HEK293 (cell line): ENCODE data around the gene METTL16.

Experiments used
- BCL6B ChIP-seq: fragments of 450-650 bp; formaldehyde crosslinking; IDR thresholded peaks from 2 replicates; pipeline ENCODE4 v1.5.1; 2017; ENCODE audit warnings: missing biosample characterization, missing genetic modification characterization
- EGR2 ChIP-seq: fragments of 450-650 bp; formaldehyde crosslinking; IDR thresholded peaks from 2 replicates; pipeline ENCODE4 v1.5.1; 2016; ENCODE audit warnings: low read depth, missing biosample characterization, missing genetic modification characterization
- REST ChIP-seq: fragments of 450-650 bp; formaldehyde crosslinking; IDR thresholded peaks from 2 replicates; pipeline ENCODE4 v1.5.1; 2016; ENCODE audit warnings: missing biosample characterization, missing genetic modification characterization
- SALL2 ChIP-seq: fragments of 450-650 bp; formaldehyde crosslinking; IDR thresholded peaks from 2 replicates; pipeline ENCODE4 v1.5.0; 2017; ENCODE audit warnings: missing biosample characterization, mild to moderate bottlenecking, missing genetic modification characterization, borderline replicate concordance
- SP3 ChIP-seq: fragments of 450-650 bp; formaldehyde crosslinking; IDR thresholded peaks from 2 replicates; pipeline ENCODE4 v1.5.1; 2016; ENCODE audit warnings: missing biosample characterization, missing genetic modification characterization
- TCF7L2 ChIP-seq: IDR thresholded peaks from 2 replicates; pipeline ENCODE4 v1.6.1; 2011; ENCODE audit warnings: low read depth, mild to moderate bottlenecking, inconsistent platforms, low read length, moderate library complexity, borderline replicate concordance
- ZBTB44 ChIP-seq: fragments of 450-650 bp; IDR thresholded peaks from 2 replicates; pipeline ENCODE4 v1.5.1; 2018; ENCODE audit warnings: missing biosample characterization, mild to moderate bottlenecking, missing genetic modification characterization
- ZBTB8A ChIP-seq: fragments of 450-650 bp; formaldehyde crosslinking; IDR thresholded peaks from 2 replicates; pipeline ENCODE4 v1.5.1; 2016; ENCODE audit warnings: missing biosample characterization, missing genetic modification characterization
- ZEB2 ChIP-seq: fragments of 450-650 bp; formaldehyde crosslinking; IDR thresholded peaks from 2 replicates; pipeline ENCODE4 v1.5.1; 2016; ENCODE audit warnings: missing biosample characterization, missing genetic modification characterization
- ZFP37 ChIP-seq: fragments of 450-650 bp; formaldehyde crosslinking; IDR thresholded peaks from 2 replicates; pipeline ENCODE4 v1.5.1; 2016; ENCODE audit warnings: missing biosample characterization, missing genetic modification characterization
- ZNF239 ChIP-seq: fragments of 450-650 bp; formaldehyde crosslinking; IDR thresholded peaks from 2 replicates; pipeline ENCODE4 v1.5.1; 2016; ENCODE audit warnings: missing biosample characterization, missing genetic modification characterization
- ZNF248 ChIP-seq: fragments of 450-650 bp; formaldehyde crosslinking; IDR thresholded peaks from 2 replicates; pipeline ENCODE4 v1.5.1; 2017; ENCODE audit warnings: missing biosample characterization, missing genetic modification characterization
- ZNF26 ChIP-seq: fragments of 450-650 bp; formaldehyde crosslinking; IDR thresholded peaks from 2 replicates; pipeline ENCODE4 v1.5.1; 2016; ENCODE audit warnings: missing biosample characterization, missing genetic modification characterization
- ZNF362 ChIP-seq: fragments of 450-650 bp; formaldehyde crosslinking; IDR thresholded peaks from 2 replicates; pipeline ENCODE4 v1.5.1; 2016; ENCODE audit warnings: missing biosample characterization, missing genetic modification characterization
- ZNF433 ChIP-seq: fragments of 450-650 bp; formaldehyde crosslinking; IDR thresholded peaks from 2 replicates; pipeline ENCODE4 v1.5.1; 2016; ENCODE audit warnings: missing biosample characterization, missing genetic modification characterization, low read depth
- ZNF521 ChIP-seq: fragments of 450-650 bp; formaldehyde crosslinking; IDR thresholded peaks from 2 replicates; pipeline ENCODE4 v1.5.1; 2017; ENCODE audit warnings: missing biosample characterization, mild to moderate bottlenecking, missing genetic modification characterization
- ZNF555 ChIP-seq: fragments of 450-650 bp; formaldehyde crosslinking; conservative IDR thresholded peaks from 2 replicates; pipeline ENCODE4 v1.5.1; 2017; ENCODE audit warnings: missing biosample characterization, mild to moderate bottlenecking, missing genetic modification characterization, inconsistent platforms
- ZNF664 ChIP-seq: fragments of 450-650 bp; formaldehyde crosslinking; IDR thresholded peaks from 2 replicates; pipeline ENCODE4 v1.5.1; 2016; ENCODE audit warnings: missing biosample characterization, missing genetic modification characterization
- ZNF670 ChIP-seq: fragments of 450-650 bp; formaldehyde crosslinking; IDR thresholded peaks from 2 replicates; pipeline ENCODE4 v1.5.1; 2016; ENCODE audit warnings: missing biosample characterization, missing genetic modification characterization, low read depth
- ZNF837 ChIP-seq: fragments of 450-650 bp; formaldehyde crosslinking; IDR thresholded peaks from 2 replicates; pipeline ENCODE4 v1.5.1; 2016; ENCODE audit warnings: missing biosample characterization, missing genetic modification characterization
- ZSCAN30 ChIP-seq: fragments of 450-650 bp; IDR thresholded peaks from 2 replicates; pipeline ENCODE4 v1.5.1; 2018; ENCODE audit warnings: missing biosample characterization, mild to moderate bottlenecking, missing genetic modification characterization, moderate library complexity
- TF ChIP-seq, protein P1 (sequence below): fragments of 450-650 bp; formaldehyde crosslinking; IDR thresholded peaks from 2 replicates; pipeline ENCODE4 v1.5.1; 2016; ENCODE audit warnings: missing biosample characterization, missing genetic modification characterization
- TF ChIP-seq, protein P2 (sequence below): fragments of 450-650 bp; formaldehyde crosslinking; IDR thresholded peaks from 2 replicates; pipeline ENCODE4 v1.5.1; 2016; ENCODE audit warnings: missing biosample characterization, missing genetic modification characterization

The METTL16 gene

DNA sequence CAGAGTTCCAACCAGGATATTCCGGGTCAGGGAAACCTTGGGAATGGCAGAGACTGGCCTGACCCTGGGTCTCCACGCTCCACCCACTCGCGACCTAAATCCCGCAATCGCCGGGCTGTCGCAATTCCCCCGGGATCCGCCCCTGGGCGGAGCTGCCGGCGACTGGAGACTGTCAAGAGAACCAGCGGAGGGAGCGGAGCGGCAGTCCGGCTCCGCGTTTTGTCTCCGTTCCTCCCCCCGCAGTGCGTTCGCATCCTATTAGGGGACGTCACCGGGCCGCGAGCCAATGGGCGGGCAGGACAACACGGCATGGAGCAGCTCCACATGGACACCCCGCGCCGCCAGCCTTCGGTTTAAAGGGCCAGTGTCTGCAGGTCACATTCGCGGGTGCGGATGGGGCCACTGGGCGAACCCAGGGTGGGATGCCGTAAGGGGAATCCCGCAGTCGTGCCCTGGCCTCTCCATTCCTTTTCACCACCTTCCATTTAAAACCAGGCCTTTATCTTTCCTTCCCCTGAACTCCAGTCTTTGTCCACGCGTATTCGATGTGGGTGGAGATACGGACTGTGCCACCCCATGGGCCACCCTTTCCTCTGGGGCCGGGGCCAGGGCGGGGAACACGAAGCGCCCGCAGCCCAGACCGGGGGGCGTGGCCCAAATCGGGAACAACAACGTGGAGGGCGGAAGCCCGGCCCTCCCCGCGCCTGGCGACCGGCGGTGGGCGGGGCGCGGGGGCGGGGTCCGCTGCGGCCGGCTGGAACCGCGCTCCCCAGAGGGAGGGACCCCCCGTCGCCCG lies 110.1 kb downstream of the METTL16 start (continued):
- TF ChIP-seq REST (tag by site-specific recombination), result 0 out of 2 replicates have a peak, but pooled peaks have one; percentile 22
- TF ChIP-seq ZNF239, result no peak
- TF ChIP-seq ZNF664, result no peak
- no peak for TF ChIP-seq BCL6B (tag by site-specific recombination)
- TF ChIP-seq ZFP37 (tag by site-specific recombination), result 0 out of 2 replicates have a peak, but pooled peaks have one; percentile 34
- TF ChIP-seq, protein P1, sequence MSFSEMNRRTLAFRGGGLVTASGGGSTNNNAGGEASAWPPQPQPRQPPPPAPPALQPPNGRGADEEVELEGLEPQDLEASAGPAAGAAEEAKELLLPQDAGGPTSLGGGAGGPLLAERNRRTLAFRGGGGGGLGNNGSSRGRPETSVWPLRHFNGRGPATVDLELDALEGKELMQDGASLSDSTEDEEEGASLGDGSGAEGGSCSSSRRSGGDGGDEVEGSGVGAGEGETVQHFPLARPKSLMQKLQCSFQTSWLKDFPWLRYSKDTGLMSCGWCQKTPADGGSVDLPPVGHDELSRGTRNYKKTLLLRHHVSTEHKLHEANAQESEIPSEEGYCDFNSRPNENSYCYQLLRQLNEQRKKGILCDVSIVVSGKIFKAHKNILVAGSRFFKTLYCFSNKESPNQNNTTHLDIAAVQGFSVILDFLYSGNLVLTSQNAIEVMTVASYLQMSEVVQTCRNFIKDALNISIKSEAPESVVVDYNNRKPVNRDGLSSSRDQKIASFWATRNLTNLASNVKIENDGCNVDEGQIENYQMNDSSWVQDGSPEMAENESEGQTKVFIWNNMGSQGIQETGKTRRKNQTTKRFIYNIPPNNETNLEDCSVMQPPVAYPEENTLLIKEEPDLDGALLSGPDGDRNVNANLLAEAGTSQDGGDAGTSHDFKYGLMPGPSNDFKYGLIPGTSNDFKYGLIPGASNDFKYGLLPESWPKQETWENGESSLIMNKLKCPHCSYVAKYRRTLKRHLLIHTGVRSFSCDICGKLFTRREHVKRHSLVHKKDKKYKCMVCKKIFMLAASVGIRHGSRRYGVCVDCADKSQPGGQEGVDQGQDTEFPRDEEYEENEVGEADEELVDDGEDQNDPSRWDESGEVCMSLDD (tag by site-specific recombination), result peak; percentile 85
- peak; percentile 32 for TF ChIP-seq ZSCAN30 (tag by site-specific recombination)
- TF ChIP-seq ZNF837 (tag by site-specific recombination), result no peak
- TF ChIP-seq ZNF26 (tag by site-specific recombination), result no peak
- TF ChIP-seq ZNF248, result no peak
- TF ChIP-seq ZEB2 (tag by site-specific recombination), result peak; percentile 96
- peak; percentile 91 for TF ChIP-seq ZBTB8A (tag by site-specific recombination)
- TF ChIP-seq ZNF433, result no peak
- TF ChIP-seq, protein P2, sequence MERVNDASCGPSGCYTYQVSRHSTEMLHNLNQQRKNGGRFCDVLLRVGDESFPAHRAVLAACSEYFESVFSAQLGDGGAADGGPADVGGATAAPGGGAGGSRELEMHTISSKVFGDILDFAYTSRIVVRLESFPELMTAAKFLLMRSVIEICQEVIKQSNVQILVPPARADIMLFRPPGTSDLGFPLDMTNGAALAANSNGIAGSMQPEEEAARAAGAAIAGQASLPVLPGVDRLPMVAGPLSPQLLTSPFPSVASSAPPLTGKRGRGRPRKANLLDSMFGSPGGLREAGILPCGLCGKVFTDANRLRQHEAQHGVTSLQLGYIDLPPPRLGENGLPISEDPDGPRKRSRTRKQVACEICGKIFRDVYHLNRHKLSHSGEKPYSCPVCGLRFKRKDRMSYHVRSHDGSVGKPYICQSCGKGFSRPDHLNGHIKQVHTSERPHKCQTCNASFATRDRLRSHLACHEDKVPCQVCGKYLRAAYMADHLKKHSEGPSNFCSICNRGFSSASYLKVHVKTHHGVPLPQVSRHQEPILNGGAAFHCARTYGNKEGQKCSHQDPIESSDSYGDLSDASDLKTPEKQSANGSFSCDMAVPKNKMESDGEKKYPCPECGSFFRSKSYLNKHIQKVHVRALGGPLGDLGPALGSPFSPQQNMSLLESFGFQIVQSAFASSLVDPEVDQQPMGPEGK (tag by site-specific recombination), result peak; percentile 94
- TF ChIP-seq SALL2 (tag by site-specific recombination), result no peak
- peak; percentile 62 for TF ChIP-seq EGR2
- no peak for TF ChIP-seq ZNF521 (tag by site-specific recombination)
- no peak for TF ChIP-seq ZNF555 (tag by site-specific recombination)
- TF ChIP-seq ZNF670 (tag by site-specific recombination), result no peak
- TF ChIP-seq TCF7L2, result no peak
- TF ChIP-seq ZNF362, result no peak
- TF ChIP-seq SP3, result peak; percentile 96
- no peak; the same call in 1 of the 2 replicates for TF ChIP-seq ZBTB44 (tag by site-specific recombination)
